Measurements from ENCODE around the gene TMEFF2. TPM values are rescaled to one million over a fixed set of nuclear protein-coding genes. Genes with fewer than 3 reads are reported as not detected.
"Not testable (repeated sequence)": the region's sequence is repeated elsewhere in the genome, so short reads cannot be mapped to it uniquely, and the experiment has no call there.

TMEFF2 gene
- total RNA-seq, 2 experiments from 2014 or later, result not detected

DNA sequence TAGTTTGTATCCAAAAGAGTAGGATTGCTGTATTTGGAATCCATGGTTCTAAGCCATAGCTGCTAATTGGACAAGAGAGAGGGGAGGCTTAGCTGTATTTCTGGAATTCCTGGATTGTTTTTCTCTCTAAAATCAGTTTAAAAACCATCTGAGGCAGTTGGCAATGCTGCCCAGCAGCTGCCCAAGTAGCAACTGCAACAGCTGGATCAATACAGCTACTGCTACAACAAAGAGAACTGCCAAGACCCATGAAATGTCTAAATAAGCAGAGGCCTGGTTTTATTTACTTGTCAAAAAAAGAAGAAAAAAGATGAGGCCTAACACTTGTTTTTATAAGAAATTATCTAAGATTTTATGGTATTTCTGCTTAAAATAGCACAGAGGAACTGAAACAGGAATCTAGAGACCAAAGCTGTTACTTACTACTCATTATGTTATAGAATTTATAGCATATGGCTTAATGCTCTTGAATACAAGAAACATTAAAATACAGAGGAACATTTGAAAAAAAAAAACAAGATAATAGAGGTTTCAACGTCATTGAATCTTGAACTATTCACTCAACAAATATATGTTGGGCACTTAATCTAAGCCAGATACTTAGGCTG lies 39.1 kb downstream of the TMEFF2 start:
- Mint-ChIP-seq H3K27ac (no peak overlapping the region), H3K4me1 (no peaks in the 10 kb centered on the region), H3K4me3 (no peak overlapping the region), H3K36me3 (no peaks in the 10 kb centered on the region), H3K9me3 (no peaks in the 10 kb centered on the region), H3K27me3 (no peaks in the 10 kb centered on the region)
- no peak for DNase-seq

DNA sequence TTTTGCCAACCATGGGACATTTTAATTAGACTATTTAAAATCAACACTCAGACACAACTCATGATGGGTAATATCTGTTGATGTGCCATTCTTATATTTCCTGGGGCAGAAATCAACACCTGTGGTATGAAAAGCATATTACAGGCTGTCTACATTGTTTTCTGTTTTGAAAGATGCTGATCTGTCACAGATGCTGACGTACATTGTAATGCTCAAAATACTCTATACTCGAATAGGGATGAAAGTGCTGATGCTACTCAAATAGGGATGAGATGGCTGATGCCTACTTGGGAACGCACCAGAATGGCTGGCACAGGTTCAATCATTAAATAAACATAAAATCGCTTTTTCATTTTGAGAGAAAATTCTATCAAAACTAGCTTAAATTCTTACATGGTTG lies 41.2 kb downstream of the TMEFF2 start:
- no peak overlapping the region for H3K4me3 Mint-ChIP-seq
- DNase-seq, result no peak
- no peaks in the 10 kb centered on the region for H3K4me1 Mint-ChIP-seq
- no peaks in the 10 kb centered on the region for H3K27me3 Mint-ChIP-seq
- H3K27ac Mint-ChIP-seq, result no peak overlapping the region
- H3K9me3 Mint-ChIP-seq, result no peaks in the 10 kb centered on the region
- no peaks in the 10 kb centered on the region for H3K36me3 Mint-ChIP-seq

DNA sequence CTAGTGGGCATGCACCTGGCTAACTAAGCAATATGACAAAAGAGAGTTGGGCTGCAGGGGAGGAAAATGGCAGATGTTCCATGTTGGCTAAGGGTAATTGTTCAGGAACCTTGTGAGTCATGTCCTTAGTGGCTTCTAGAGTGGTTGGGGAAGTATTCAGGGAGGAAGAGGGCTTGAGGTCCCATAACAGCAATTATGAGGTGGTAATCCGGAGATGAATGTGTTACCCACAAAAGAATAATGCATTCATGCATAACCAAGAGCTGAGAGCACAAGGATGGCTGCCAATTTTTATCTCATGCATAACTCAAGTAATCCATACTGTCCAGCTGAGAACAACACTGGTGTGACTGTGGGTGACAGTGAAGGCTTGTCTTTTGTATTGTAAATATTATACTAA lies 42.9 kb downstream of the TMEFF2 start:
- DNase-seq, result no peak
- no peak overlapping the region for H3K27ac Mint-ChIP-seq
- no peak overlapping the region for H3K4me3 Mint-ChIP-seq
- no peaks in the 10 kb centered on the region for H3K4me1 Mint-ChIP-seq
- H3K36me3 Mint-ChIP-seq, result no peaks in the 10 kb centered on the region
- H3K9me3 Mint-ChIP-seq, result no peaks in the 10 kb centered on the region
- H3K27me3 Mint-ChIP-seq, result no peaks in the 10 kb centered on the region

- no peaks in the 10 kb centered on the region for H3K36me3 Mint-ChIP-seq
- H3K4me1 Mint-ChIP-seq, result no peaks in the 10 kb centered on the region
- DNase-seq, result no peak
- no peak overlapping the region for H3K27ac Mint-ChIP-seq
- H3K4me3 Mint-ChIP-seq, result no peak overlapping the region
- H3K27me3 Mint-ChIP-seq, result no peaks in the 10 kb centered on the region
- no peaks in the 10 kb centered on the region for H3K9me3 Mint-ChIP-seq
These were observed 44.6 kb downstream of the TMEFF2 start for GRCh38 chr2:192150166-192150565.

DNA sequence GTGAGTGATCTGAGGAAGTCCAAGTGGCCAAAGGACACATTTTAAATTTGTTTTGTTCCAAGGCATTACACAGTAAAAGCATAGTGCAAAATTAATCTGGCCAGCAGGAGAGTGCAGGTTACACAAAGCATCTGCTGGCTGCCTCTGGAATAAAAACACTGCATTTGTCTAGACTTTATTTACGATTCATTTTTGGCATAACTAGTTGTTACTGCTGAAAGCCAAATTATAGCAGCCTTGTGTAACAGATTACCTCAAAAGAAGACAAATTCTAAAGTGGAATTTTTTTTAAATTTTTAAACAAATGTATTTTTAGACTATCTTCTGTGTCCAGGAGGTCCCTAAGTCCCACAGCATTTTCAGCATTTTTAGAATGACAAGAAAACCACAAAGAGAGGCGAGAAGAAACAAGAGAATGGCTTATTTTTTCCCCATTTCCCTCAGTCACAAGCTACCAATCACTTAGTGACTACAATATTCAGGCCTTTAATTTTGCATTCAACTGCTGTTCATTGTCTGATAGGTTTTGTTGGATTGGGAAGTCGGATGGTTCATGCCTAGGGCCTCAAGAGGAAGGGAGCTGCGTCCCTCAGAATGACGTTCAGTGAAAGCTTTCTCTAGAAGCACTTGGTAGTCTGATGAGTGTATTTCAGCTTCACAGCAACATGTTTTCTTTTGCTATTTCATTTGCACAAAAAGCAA lies 46.0 kb downstream of the TMEFF2 start:
- H3K4me1 Mint-ChIP-seq, result no peaks in the 10 kb centered on the region
- no peak overlapping the region for H3K4me3 Mint-ChIP-seq
- H3K27me3 Mint-ChIP-seq, result no peaks in the 10 kb centered on the region
- H3K9me3 Mint-ChIP-seq, result no peaks in the 10 kb centered on the region
- H3K36me3 Mint-ChIP-seq, result no peaks in the 10 kb centered on the region
- H3K27ac Mint-ChIP-seq, result no peak overlapping the region
- no peak for DNase-seq

GRCh38 chr2:192148241-192148619 lies 46.5 kb downstream of the TMEFF2 start:
- no peak for DNase-seq
- no peaks in the 10 kb centered on the region for H3K9me3 Mint-ChIP-seq
- H3K27ac Mint-ChIP-seq, result no peak overlapping the region
- no peak overlapping the region for H3K4me3 Mint-ChIP-seq
- H3K27me3 Mint-ChIP-seq, result no peaks in the 10 kb centered on the region
- H3K36me3 Mint-ChIP-seq, result no peaks in the 10 kb centered on the region
- H3K4me1 Mint-ChIP-seq, result no peaks in the 10 kb centered on the region

GRCh38 chr2:192146069-192147015 lies 48.4 kb downstream of the TMEFF2 start:
- Mint-ChIP-seq H3K9me3 (no peaks in the 10 kb centered on the region), H3K27me3 (no peaks in the 10 kb centered on the region), H3K4me1 (no peaks in the 10 kb centered on the region), H3K36me3 (no peaks in the 10 kb centered on the region), H3K4me3 (no peak overlapping the region), H3K27ac (no peak overlapping the region)
- no peak for DNase-seq

DNA sequence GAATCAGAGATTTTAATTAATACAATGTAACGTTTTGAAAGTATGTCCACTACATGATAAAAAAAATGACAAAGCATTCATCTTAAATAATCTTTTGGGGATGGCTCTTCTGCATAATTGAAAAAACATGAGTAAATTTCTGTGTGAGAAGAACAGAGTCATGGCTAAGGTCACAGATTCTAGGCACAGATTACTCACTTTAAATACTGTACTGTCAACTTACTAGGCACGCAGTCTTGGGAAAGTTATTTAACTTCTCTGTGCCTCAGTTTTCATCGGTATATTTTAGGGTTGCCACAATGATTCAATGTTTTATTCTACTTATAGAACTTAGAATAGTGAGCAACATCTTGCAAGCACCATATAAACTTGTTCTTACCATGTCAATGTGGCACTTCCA lies 49.2 kb downstream of the TMEFF2 start:
- H3K27ac Mint-ChIP-seq, result no peak overlapping the region
- H3K36me3 Mint-ChIP-seq, result no peaks in the 10 kb centered on the region
- no peak for DNase-seq
- H3K4me3 Mint-ChIP-seq, result no peak overlapping the region
- H3K9me3 Mint-ChIP-seq, result no peaks in the 10 kb centered on the region
- H3K27me3 Mint-ChIP-seq, result peaks cover 3% of the 10 kb centered on the region
- H3K4me1 Mint-ChIP-seq, result no peaks in the 10 kb centered on the region

- Mint-ChIP-seq H3K27ac (no peak overlapping the region), H3K9me3 (no peaks in the 10 kb centered on the region), H3K27me3 (peaks cover 10% of the 10 kb centered on the region), H3K36me3 (no peaks in the 10 kb centered on the region), H3K4me1 (no peaks in the 10 kb centered on the region), H3K4me3 (no peak overlapping the region)
- no peak for DNase-seq
These were observed 54.4 kb downstream of the TMEFF2 start for GRCh38 chr2:192140236-192140839.

DNA sequence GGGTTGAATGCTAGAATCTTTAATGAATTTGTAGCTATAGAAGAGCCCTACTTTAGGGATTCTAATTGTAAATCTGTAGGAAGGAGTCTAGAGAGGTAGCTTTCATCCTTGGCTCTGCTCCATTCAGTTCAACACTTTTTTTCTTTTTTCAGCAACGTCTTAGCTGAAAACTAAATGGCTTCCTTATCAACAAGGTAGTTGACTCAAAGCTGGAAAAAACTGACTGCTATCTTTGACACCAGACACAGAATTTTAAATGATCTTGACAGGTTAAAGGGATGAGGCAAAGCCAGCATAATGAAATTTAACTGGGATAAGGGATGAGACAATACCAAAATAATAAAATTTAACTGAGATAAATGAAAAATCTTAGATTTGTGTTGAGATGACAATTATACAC lies 54.9 kb downstream of the TMEFF2 start:
- Mint-ChIP-seq H3K4me3 (no peak overlapping the region), H3K4me1 (no peaks in the 10 kb centered on the region), H3K9me3 (no peaks in the 10 kb centered on the region), H3K27ac (no peak overlapping the region), H3K27me3 (peaks cover 10% of the 10 kb centered on the region), H3K36me3 (no peaks in the 10 kb centered on the region)
- DNase-seq, result no peak

DNA sequence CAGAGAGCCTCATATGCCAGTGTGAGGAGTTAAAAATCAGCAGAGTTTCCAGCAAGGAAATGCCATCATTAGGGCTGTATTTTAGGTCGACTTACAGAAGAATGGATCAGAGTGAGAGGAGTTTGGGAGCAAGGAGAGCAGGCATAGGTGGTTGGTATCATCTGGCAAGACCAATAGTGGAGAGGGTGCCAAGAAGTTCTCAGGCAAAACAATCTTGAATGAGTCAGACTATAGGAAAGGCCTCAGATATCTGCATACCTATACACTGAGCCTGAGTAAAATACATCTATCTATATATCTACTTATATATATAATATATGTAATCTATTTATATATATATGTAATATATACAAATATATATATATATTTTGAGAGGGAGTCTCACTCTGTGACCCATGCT lies 57.3 kb downstream of the TMEFF2 start:
- no peaks in the 10 kb centered on the region for H3K9me3 Mint-ChIP-seq
- H3K27ac Mint-ChIP-seq, result no peak overlapping the region
- H3K4me1 Mint-ChIP-seq, result no peaks in the 10 kb centered on the region
- no peak overlapping the region for H3K4me3 Mint-ChIP-seq
- peaks cover 10% of the 10 kb centered on the region for H3K27me3 Mint-ChIP-seq
- no peak for DNase-seq
- no peaks in the 10 kb centered on the region for H3K36me3 Mint-ChIP-seq

DNA sequence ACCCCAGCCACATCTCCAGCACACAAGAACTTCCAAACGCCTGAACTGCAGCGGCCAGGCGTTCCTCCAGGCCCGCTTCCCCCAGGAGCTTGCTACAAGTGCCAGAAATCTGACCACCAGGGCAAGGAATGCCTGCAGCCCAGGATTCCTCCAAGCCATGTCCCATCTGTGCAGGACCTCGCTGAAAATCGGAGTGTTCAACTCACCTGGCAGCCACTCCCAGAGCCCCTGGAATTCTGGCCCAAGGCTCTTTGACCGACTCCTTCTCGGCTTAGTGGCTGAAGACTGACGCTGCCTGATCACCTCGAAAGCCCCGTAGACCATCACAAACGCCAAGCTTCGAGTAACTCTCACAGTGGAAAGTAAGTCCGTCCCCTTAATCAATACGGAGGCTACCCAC lies 62.1 kb downstream of the TMEFF2 start:
- not testable (repeated sequence) for H3K4me1 Mint-ChIP-seq, H3K27ac Mint-ChIP-seq, DNase-seq, H3K4me3 Mint-ChIP-seq, H3K27me3 Mint-ChIP-seq, H3K36me3 Mint-ChIP-seq, H3K9me3 Mint-ChIP-seq

DNA sequence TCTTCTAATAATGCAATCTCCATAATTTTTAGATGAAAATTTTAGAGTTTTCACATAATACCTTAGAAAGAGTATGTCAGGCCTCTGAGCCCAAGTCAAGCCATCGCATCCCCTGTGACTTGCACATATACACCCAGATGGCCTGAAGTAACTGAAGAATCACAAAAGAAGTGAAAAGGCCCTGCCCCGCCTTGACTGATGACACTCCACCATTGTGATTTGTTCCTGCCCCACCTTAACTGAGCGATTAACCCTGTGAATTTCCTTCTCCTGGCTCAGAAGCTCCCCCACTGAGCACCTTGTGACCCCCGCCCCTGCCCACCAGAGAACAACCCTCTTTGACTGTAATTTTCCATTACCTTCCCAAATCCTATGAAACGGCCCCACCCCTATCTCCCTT lies 64.4 kb downstream of the TMEFF2 start:
- H3K36me3 Mint-ChIP-seq, H3K4me1 Mint-ChIP-seq, DNase-seq, H3K27ac Mint-ChIP-seq, H3K27me3 Mint-ChIP-seq, H3K9me3 Mint-ChIP-seq, H3K4me3 Mint-ChIP-seq: not testable (repeated sequence)

- H3K36me3 Mint-ChIP-seq, result no peaks in the 10 kb centered on the region
- DNase-seq, result no peak
- no peaks in the 10 kb centered on the region for H3K9me3 Mint-ChIP-seq
- no peak overlapping the region for H3K4me3 Mint-ChIP-seq
- H3K27me3 Mint-ChIP-seq, result no peaks in the 10 kb centered on the region
- H3K27ac Mint-ChIP-seq, result no peak overlapping the region
- no peaks in the 10 kb centered on the region for H3K4me1 Mint-ChIP-seq
These were observed 66.1 kb downstream of the TMEFF2 start for GRCh38 chr2:192128655-192129054.

GRCh38 chr2:192127434-192127833 lies 67.3 kb downstream of the TMEFF2 start:
- Mint-ChIP-seq H3K4me1 (no peaks in the 10 kb centered on the region), H3K4me3 (no peak overlapping the region), H3K27ac (no peak overlapping the region), H3K9me3 (no peaks in the 10 kb centered on the region), H3K27me3 (no peaks in the 10 kb centered on the region), H3K36me3 (no peaks in the 10 kb centered on the region)
- no peak for DNase-seq
